Lower leg skin (tissue), 3 donors: Measurements from ENCODE around the gene KLF8.

Experiments
- POLR2A ChIP-seq, 2 donors: fragments of 450-650 bp; IDR thresholded peaks; one replicate each; pipeline ENCODE4 v1.6.1; 2016 to 2017; ENCODE audit warnings: antibody characterized with exemption in 2 of 2, mild to moderate bottlenecking in 1 of 2, moderate library complexity in 1 of 2
- TF ChIP-seq, protein P1 (sequence below), 3 donors: fragments of 450-650 bp; IDR thresholded peaks; one replicate each; pipeline ENCODE4 v1.5.1; 2016; ENCODE audit warnings: antibody characterized with exemption in 3 of 3, mild to moderate bottlenecking in 3 of 3, moderate library complexity in 2 of 3

DNA sequence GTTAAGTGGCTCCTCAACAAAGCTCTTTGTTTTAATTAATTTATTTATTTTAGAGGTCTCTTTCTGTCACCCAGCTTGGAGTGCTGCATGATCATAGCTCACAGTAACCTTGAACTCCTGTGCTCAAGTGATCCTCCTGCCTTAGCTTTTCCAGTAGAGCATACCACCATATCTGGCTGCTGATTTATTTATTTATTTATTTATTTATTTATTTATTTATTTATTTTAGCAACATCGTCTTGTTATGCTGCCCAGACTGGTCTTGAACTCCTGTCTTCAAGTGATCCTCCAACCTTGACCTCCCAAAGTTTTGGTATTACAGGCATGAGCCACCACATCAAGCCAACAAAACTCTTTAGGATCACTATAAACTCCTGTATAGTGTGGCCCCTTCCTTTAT is 15.8 kb upstream of the KLF8 start:
- TF ChIP-seq, protein P1, sequence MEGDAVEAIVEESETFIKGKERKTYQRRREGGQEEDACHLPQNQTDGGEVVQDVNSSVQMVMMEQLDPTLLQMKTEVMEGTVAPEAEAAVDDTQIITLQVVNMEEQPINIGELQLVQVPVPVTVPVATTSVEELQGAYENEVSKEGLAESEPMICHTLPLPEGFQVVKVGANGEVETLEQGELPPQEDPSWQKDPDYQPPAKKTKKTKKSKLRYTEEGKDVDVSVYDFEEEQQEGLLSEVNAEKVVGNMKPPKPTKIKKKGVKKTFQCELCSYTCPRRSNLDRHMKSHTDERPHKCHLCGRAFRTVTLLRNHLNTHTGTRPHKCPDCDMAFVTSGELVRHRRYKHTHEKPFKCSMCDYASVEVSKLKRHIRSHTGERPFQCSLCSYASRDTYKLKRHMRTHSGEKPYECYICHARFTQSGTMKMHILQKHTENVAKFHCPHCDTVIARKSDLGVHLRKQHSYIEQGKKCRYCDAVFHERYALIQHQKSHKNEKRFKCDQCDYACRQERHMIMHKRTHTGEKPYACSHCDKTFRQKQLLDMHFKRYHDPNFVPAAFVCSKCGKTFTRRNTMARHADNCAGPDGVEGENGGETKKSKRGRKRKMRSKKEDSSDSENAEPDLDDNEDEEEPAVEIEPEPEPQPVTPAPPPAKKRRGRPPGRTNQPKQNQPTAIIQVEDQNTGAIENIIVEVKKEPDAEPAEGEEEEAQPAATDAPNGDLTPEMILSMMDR (IDR thresholded peaks at IDR 0.05): no peak
- TF ChIP-seq POLR2A (IDR thresholded peaks at IDR 0.05): no peak
